GM18502 (cell line): ENCODE data around the gene ING5.

Experiments
- ATAC-seq: cut with Tn5 transposase; IDR thresholded peaks from one replicate; pipeline ENCODE4 v1.9.1; 2021; ENCODE audit warnings: mild to moderate bottlenecking; ENCODE audit not compliant: unreplicated experiment, poor library complexity

ING5 gene

DNA sequence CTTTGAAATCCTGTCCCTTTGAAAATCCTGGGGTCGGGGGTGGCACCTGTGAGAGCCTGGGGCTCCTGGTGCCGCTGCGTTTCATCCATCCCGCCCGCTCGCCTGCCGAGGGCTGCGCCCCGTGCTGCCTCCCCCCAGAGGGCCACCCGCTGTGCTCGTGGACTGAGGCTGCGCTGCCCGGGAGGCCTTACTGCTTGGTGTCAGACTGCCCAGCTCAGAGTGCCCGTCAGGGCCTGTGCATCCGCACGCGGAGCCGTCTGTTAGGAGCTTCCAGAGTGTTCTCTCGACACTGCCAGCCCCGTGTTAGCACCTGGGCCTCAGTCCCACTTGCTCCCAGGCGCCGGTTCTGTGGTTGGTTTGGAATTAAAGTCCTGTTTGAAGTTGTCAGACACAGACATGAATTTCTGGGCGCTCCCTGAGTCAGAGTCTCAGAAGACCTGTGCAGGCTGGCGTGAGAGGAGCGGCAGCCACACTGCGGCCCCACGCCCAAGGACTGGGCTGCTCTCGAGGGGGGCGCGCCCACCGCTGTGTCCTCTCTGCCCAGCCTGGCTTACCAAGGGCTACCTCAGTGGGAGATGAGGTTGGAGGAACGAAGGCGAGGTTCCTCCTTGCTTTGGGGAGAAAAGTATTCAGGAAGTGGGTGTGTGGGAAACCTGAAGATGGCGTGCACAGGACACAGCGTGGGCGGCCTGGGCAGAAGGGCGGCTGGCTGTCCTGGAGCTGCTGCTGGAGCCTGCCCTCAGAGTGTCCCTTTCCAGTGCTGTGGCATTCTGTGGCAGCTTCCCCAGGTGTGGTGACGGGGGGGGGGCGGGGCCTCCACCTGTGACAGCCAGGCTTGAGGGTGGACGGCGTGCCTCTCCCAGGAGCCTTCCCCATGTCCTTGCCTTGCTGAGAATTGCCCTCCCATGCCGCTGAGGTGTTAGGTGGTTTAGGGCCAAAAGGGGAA lies 29.3 kb upstream of the ING5 start:
- no peak for ATAC-seq

DNA sequence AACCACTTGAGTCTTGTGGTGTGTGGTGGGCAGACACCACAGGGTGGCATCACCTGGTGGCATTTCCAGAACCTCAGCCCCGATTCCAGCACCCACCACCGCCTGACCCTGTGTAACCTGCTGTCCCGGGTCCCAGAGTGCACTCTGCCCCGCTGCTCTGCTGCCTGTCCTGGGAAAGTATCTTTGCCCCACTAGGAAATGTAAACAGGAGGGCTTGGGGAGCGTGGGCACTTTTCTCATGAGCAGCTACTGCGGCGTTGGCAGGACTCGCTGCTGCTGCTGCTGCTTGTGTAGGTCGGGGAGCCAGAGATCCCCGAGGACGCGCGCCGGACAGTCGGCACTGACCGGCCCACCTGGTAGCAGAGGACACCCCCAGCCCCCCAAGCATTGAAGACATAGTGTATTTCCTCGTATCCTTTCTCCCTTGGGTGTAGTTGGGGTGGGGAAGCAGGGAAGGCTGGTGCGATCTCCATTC lies 28.6 kb upstream of the ING5 start:
- no peak for ATAC-seq

DNA sequence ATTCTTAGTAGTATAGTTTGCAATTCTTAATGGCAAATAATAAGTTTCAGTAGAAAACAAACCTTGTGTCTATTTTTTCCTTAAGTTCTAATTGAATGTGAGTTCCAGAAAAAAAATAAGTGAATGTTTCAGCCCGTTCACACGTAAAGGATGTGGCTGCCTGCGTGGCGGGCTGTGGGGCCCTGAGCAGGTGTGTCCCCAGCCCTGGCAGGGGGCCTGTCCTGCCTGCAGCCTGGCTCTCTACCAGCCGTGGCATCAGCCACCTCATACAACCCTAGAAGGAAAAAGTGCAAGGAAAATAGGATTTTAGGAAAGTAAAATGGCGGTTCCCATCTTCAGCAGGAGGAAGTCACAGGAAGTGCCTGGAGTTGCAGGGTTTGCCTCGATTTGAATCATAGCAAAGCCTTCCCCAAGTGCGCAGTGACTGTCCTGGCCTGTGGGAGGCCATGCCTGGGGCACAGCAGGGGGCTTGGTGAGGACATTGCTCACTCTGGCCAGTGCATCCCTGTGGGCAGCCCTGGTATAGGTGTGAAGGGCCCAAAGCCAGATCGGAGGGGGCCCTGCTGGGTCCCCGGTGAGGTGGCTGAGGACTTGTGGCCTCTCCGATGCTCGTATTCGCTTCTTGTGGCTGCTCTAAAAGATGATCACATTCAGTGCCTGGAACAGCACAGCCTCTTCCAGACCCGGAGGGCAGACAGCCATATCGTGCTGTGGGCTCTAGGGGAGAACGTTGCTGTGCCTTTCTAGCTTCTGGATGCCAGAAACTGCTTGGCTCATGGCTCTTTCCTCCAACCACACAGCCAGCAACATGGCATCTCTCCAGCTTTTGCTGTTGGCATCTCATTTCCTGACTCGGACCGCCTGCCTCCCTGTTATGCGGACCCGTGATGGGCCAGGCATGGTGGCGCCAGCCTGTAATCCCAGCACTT lies 27.8 kb upstream of the ING5 start:
- ATAC-seq: no peak

DNA sequence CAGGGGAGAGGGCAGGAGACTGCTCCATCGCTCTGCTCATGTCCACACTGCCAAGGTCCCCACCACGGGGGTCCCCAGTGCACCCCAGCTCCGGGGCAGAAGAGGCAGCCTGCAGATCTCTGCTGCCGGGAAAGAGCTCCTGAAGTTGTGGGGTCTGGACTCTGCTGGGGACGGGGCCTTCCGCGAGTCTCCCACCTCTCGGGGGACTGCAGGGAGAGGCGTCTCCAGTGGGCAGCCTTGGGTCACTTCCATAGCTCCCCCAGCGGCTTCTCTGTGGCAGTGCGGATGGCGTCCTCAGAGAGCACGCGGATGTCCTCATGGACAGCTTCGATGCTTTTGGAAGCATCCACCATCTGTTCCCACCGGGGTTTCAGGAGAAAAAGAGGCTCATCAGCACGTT lies 26.0 kb upstream of the ING5 start:
- no peak for ATAC-seq

DNA sequence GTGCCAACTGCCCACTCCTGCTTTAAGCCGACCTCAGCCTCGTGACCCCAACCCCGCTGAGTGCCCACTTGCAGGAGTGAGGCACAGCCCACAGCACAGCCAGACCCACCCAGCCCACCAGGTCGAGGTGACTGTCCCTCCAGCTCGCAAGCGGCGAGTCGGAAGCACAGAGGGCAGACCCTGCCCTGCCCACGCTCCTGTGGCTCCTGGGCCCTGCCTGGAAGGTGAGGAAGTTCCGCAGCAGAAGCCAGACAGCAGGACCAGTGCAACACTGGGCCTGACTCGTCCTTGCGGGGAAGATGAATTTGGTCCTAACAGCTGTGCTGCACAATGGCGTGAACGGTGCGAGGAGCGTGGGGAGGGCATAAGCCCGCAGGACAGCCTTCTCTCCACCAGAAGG lies 25.2 kb upstream of the ING5 start:
- ATAC-seq: no peak

DNA sequence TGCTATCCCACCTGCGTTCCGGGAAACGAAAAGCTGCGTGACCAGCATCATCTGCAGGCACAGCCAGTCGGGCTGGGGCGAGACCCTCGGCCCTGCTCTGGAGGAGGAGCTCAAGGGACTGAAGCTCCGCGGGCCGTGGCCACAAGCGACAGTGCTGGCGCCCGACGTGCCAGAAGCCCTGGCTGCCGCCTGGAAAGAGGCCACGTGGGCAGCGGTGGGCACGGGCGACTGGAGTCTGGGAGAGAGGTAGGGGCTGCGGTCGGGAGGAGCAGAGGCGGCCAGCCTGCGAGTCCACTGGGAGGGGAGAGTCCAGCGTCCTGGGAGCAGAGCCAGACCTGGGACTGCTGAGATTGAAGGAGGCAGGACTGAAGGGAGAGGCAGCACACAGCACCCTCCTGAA lies 24.4 kb upstream of the ING5 start:
- no peak for ATAC-seq

DNA sequence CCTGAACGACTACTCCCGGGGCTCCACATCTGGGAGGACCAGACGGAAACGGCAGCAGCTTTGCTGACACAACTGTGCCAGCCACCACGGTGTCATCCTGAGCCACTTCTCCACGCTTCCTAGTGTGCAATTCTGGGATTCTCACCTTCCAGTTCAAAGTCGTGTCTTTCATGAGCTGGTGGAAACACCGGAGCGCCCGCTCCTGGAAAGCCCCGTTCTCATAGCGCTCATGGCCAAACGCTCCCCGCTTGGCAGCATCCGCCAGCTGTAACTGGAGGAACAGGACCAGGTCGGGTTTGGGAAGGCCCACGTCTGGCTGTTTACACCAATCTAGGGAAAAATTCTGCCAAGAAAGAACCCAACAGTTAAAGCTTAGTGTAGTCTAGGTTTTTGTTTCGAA lies 23.5 kb upstream of the ING5 start:
- ATAC-seq: no peak

DNA sequence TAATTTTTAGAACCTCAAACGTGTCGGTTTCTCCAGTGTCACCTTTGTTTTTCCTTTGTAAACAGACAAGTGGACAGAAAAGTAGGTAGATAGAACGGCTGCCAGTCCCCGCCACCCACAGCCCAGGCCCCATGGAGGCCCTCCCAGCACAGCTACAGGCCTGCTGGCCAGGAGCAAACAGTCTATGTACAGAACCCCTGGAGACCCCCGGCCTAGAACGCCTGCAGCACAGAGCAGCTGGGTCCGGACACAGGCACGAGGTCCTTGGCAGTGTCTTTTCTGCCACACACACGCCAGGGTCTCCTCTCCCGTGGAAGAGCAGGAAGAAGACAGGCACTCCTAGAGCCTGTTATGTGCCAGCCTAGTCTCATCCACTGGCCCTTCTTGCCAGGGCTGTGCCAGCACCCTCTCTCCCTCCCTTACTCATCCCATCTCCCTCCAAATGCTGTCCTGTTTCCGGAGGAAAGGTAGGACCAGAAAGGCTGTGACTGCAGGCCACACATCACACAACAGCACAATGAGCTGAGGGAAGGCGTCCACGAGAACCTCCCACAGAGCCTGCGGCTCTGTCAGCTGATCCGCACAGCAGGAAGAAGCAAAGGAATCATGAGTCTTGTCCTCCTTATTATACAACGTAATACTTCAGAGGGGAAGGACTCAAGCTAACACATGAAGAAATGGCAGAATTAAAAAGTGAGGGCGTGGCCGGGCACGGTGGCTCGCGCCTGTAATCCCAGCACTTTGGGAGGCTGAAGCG lies 22.9 kb upstream of the ING5 start:
- ATAC-seq: no peak

DNA sequence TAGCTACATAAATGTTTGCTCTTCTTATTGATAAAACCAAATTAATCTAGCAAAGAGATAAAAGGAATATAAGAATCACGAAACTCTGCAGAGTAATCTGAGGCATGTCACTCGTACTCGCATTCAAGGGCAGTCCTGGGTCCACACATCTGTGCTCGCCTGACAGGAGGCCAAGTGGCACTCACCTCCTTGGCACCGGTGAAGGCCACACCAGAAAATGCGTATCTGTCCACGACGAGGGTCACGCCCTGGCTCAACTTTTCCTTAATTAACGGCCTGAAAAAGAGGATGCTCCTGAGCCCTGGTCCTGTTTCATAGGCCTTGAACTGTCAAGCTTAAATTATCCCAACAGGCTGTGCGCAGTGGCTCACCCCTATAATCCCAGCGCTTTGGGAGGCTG lies 21.8 kb upstream of the ING5 start:
- no peak for ATAC-seq

DNA sequence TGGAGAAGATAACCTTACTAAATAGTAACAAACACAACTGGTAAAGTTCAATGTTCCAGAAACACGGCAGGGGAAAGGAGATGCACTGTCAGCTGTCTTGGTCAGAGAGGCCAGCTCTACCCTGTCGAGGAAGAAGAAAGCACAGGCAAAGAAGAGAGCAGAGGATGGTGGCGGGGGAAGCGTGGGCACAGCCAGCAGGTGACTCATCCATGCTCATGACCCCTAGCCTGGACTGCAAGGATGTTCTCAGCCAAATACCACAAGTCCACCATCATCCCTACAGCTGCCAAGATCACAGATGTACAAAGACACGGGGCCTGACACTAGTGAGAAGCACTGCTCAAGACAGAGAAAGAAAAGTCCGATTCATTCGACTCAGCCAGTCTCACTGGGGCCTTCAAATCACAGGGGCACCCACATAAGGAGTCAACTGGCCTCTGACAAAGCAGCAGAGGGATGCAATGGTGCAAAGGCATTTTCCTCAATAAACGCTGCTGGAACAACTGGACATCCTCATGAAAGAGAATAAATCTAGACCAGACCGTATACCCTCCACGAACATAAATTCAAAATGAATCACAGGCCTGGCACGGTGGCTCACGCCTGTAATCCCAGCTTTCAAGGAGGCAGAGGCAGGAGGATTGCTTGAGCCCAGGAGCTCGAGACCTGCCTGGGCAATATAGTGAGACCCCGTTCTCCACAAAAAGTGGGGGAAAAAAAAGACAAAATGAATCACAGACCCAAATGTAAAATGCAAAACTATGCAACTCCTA lies 20.8 kb upstream of the ING5 start:
- ATAC-seq: no peak

DNA sequence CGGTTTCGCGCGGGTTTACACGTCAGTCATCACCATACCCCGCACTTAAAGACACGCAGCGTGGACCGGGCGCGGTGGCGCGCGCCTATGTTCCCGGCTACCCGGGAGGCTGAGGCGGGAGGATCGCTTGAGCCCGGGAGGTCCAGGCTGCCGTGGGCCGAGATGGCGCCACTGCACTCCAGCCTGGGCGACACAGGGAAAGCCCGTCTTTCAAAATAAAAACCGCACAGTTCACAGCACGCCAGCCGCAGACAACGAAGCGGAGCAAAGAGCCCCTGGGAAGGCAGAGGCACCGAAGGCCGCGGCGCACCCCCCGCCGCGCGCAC lies 15.6 kb upstream of the ING5 start:
- peak; percentile 19 for ATAC-seq

DNA sequence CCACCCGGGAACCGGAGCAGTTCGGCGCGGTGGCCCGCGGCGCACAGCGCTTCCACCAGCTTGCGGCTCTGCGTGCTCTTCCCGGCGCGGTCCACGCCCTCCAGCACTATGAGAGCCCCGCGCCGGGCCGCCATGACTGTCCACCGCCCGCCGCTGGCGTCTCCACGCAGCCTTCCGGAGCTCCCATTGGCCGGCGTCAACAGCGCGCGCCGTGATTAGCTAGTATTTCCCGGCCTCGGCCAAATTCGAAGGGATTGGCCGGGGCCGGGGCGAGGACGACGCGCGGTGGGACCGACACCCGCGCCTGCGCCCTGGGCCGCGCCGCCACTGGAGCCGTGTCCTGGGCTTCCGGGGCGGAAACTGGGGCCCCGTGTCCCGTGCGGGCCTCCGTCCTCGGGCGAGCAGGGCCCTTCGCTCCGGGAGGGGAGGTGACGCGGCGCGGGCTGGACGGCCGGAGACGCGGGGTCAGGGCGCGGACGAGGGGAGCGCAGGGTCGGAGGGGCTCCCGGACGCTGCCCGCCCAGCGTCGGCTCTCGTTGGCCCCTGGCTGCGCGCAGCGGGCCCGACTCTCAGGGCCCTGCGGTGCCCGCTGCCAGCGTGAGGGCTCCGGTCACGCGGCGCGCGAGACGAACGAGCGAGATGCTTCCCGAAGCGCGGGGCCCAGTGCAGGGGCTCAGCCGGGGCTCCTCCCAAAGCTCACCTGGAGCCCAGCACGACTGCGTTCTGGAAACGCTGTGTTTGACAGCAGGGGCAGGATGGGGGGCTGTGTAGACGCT lies 15.0 kb upstream of the ING5 start, which contains the start of gene DTYMK:
Gene DTYMK, minus strand, starts transcription at position 166 of the 776 bp plus-strand sequence. Its CDS starts 32 bp downstream, at position 134.
- peak; percentile 94 for ATAC-seq

DNA sequence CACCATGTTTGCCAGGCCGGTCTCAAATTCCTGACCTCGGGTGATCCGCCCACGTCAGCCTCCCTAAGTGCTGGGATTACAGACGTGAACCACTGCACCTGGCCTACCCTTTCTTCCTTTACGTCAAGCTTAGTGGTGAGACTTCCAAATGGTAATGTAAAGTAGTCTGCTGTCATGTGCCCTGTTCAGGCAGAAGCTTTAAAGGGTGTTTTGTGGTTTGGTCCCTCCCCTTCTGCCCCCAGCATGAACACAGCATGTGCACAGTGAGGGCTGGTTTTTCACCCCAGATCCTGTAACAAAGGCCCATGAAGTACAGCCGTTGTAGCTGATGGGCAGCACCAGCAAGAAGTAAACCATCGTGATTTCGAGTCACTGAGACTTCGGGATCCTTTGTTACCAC lies 12.5 kb upstream of the ING5 start:
- no peak for ATAC-seq

DNA sequence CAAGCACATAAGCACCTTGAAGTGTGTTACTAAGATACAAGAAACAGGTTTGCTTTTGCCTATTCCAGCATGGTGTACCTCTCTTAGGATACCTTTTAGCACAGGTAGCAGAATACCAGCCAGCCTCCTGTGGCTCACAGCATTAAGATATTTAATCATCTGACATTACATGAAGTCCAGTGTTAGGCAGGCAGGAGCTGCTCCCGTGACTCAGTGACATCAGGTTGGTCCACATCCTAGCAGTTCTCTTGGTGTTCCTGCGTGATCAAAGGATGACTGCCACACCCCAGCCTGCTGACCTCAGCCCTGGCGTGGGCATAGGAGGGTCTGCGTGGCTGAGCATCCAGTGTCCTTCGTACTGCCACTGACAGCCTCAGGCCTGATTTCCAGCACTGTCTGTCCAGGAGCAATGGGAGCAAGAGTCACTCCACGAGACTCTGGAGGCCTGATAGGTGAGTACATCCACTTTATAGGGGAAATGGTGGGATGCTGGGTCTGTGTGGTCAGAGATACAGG lies 11.6 kb upstream of the ING5 start:
- no peak for ATAC-seq

DNA sequence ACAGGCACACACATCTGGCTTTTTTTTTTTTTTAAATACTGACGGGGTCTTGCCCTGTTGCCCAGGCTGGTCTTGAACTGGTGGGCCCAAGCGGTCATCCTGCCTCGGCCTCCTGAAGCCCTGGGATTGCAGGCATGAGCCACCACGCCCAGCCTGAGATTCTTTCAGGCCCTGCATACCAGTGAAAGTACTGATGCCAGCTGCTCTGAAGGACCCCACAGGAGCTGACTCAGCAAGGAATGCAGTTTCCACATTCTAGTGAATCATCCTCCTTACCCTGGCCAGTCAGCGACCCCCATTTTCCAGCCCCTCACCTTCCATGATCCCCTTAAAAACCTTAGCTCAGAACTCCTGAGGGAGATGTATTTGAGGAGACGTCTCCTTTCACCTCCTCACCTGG lies 9.4 kb upstream of the ING5 start:
- ATAC-seq: no peak

DNA sequence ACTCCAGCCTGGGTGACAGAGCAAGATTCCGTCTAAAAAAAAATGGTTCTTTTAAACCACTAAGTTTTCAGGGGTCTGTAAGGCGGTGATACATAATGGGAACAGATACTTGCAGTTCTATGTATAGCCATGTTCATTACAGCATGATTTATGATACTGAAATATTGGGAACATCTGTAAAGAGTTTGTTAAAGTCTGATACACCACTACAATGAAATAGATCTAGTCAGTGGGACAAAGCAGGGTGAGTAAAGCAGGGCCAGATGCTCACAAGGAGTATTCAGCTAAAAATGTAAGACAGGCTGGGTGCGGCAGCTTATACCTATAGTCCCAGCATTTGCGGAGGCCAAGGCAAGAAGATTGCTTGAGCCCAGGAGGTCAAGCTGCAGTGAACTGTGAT lies 6.2 kb upstream of the ING5 start:
- ATAC-seq: no peak

DNA sequence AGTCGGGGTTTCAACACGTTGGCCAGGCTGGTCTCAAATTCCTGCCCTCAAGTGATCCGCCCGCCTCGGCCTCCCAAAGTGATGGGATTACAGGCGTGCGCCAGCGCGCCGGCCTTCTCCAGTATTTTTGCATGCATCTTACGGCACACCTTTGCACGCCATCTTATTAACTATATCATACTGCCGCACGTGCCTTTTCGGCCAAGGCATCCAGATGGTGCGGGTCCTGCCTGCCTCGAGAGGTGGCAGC lies 765 bp upstream of the ING5 start:
- no peak for ATAC-seq

DNA sequence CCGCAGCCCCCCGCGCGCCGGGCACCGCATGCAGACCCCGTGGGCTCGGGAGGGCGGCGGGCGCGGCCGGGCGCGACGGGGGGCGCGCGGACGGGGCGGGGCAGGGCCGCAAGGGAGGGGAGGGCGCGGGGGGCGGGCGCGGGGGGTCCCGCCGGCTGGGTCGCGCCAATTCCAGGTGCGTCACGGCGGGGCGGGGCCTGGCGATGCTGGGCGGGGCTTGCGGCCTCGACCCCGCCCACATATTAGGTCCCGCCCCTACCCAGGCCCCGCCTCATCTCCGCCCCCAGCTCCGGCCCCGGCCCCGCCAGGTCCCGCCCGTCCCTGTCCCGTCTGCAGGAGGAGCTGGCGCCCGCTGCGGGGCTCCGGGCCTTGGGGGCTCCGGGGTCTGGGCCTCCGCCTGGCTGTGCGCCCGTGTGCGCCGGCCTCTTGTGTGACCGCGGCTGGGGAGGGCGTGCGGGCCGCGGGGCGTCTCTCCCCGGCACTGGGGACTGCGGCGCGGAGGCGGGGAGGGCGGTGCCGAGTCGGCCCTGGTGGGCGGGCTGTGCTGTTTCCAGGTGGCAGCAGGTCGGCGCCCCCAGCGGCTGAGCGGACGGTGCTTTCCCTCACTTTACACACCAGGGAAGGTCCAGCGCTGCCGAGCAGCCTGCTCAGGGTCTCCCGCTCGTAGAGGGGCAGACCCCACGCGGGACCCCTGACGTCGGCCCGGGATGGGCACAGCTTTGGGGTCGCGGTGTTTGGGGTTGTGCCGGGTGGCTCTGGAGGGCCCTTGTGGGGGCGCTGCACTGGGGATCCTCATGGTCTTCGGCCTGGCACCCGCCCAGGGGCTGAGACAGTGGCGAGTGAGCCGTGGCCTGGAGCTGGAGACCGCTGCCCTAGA lies 554 bp downstream of the ING5 start:
- ATAC-seq: peak; percentile 70
